ENCODE results near the gene CFAP57.

DNA sequence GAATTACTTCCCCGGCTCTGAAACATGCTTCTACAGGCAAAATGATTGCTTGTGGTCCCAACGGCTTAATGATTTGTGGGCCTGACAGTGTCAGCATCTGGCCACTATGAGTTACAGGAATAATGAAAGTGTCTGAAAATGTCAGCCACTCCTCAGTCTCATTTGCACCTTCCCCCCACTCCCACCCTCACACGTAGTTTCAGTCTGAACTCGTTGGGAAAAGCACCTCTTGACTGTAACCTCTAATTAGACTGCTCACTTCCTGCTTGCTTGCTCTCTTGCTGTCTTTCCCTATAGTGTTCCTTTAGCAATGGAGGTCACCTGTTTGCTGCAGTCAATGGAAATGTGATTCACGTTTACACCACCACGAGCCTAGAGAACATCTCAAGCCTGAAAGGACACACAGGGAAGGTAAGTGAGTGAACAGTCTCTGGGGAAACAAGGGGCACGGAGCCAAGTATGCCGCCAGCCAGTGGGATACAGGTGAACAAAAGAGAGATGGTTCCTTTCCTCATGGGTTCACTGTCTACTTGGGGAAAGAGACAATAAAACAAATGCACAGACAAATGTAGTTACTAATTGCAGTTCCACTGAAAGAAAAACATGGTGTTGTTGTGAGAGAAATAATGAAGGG, 27.1 kb downstream of the CFAP57 start:
- TF ChIP-seq REST (IDR thresholded peaks at IDR 0.05) (no peak), EHMT2 (IDR thresholded peaks at IDR 0.05; ENCODE audit: low read depth) (no peak), MYC (IDR thresholded peaks at IDR 0.05; ENCODE audit: borderline replicate concordance, low read length) (no peak), MAFK (IDR thresholded peaks at IDR 0.05; ENCODE audit: partially characterized antibody) (no peak), POLR2A (IDR thresholded peaks at IDR 0.05; ENCODE audit: low read length) (no peak)
- TF ChIP-seq, protein P1, sequence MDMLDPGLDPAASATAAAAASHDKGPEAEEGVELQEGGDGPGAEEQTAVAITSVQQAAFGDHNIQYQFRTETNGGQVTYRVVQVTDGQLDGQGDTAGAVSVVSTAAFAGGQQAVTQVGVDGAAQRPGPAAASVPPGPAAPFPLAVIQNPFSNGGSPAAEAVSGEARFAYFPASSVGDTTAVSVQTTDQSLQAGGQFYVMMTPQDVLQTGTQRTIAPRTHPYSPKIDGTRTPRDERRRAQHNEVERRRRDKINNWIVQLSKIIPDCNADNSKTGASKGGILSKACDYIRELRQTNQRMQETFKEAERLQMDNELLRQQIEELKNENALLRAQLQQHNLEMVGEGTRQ (IDR thresholded peaks at IDR 0.05), result no peak
- TF ChIP-seq, protein P2, sequence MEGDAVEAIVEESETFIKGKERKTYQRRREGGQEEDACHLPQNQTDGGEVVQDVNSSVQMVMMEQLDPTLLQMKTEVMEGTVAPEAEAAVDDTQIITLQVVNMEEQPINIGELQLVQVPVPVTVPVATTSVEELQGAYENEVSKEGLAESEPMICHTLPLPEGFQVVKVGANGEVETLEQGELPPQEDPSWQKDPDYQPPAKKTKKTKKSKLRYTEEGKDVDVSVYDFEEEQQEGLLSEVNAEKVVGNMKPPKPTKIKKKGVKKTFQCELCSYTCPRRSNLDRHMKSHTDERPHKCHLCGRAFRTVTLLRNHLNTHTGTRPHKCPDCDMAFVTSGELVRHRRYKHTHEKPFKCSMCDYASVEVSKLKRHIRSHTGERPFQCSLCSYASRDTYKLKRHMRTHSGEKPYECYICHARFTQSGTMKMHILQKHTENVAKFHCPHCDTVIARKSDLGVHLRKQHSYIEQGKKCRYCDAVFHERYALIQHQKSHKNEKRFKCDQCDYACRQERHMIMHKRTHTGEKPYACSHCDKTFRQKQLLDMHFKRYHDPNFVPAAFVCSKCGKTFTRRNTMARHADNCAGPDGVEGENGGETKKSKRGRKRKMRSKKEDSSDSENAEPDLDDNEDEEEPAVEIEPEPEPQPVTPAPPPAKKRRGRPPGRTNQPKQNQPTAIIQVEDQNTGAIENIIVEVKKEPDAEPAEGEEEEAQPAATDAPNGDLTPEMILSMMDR (IDR thresholded peaks at IDR 0.05), result no peak
